GM10248 (cell line): ENCODE data around the gene KRTAP12-4.

Experiments
- CTCF ChIA-PET: fragments of 300-600 bp; sonication (Branson Sonifier 250); formaldehyde crosslinking; extraction: SDS; loops from one replicate; lab custom pipeline; 2021; ENCODE audit warnings: antibody characterized with exemption; lab: Yijun Ruan, JAX
- POLR2A ChIA-PET: fragments of 350-650 bp; sonication (Branson Sonifier 250); formaldehyde crosslinking; extraction: SDS; loops from one replicate; lab custom pipeline; 2020; ENCODE audit warnings: antibody characterized with exemption; lab: Yijun Ruan, JAX
- DNase-seq: peaks from one replicate; pipeline ENCODE4 v3.0.0; 2012; ENCODE audit errors: extremely low spot score
- CTCF ChIP-seq: IDR thresholded peaks from 2 replicates; pipeline ENCODE4 v1.5.1; 2012; ENCODE audit warnings: mild to moderate bottlenecking, low read depth; ENCODE audit errors: extremely low read depth, missing control alignments, control extremely low read depth

KRTAP12-4 gene

GRCh38 chr21:44656868-44657267 lies 2.4 kb upstream of the KRTAP12-4 start:
- ChIA-PET POLR2A (no interaction called here), CTCF (interaction anchor here (1.2 kb wide), 1 partner anchor 10 kb away, joined by 3 read pairs; the partner anchor contains the start of gene KRTAP12-2)
- no peak for TF ChIP-seq CTCF
- no peak for DNase-seq

GRCh38 chr21:44653656-44654575 lies 543 bp downstream of the KRTAP12-4 start:
- ChIA-PET CTCF (no interaction called here), POLR2A (no interaction called here)
- DNase-seq: no peak
- no peak for TF ChIP-seq CTCF

- TF ChIP-seq CTCF: no peak
- ChIA-PET CTCF (no interaction called here), POLR2A (no interaction called here)
- no peak for DNase-seq
These were observed 1.3 kb downstream of the KRTAP12-4 start for GRCh38 chr21:44653123-44653522.

GRCh38 chr21:44650973-44651675 lies 3.3 kb downstream of the KRTAP12-4 start:
- CTCF ChIA-PET: no interaction called here
- POLR2A ChIA-PET: no interaction called here
- TF ChIP-seq CTCF: no peak
- no peak for DNase-seq

GRCh38 chr21:44650265-44650972 lies 4.0 kb downstream of the KRTAP12-4 start:
- no peak for DNase-seq
- CTCF ChIA-PET: interaction anchor here (1.4 kb wide), 1 partner anchor 9 kb away, joined by 3 read pairs; no protein-coding TSS in a partner anchor
- POLR2A ChIA-PET: no interaction called here
- no peak for TF ChIP-seq CTCF
